ENCODE results near the gene PPBP. TPM values are rescaled to one million over a fixed set of nuclear protein-coding genes. Genes with fewer than 3 reads are reported as not detected.

The PPBP gene
- not detected in 2 replicates for total RNA-seq

GRCh38 chr4:73988061-73988460 lies at the start of gene PPBP:
Gene PPBP, minus strand, starts transcription at chr4:73988190. Its CDS starts 87 bp downstream, at chr4:73988103.

GRCh38 chr4:73998040-73999011 lies 10.3 kb upstream of the PPBP start, which contains the start of gene CXCL5:
Gene CXCL5, minus strand, starts transcription at chr4:73998677. Its CDS starts 96 bp downstream, at chr4:73998581.

Other genes starting within 250 kb of the PPBP start
- gene CXCL8, start 247.6 kb downstream of the PPBP start, total RNA-seq: 991 and 1,189 TPM in 2 replicates
- 49.7 and 349 TPM in 2 replicates for gene CXCL6, start 151.5 kb downstream of the PPBP start, total RNA-seq
- 10.2 and 16.1 TPM in 2 replicates for gene PF4V1, start 134.9 kb downstream of the PPBP start, total RNA-seq
- 80.9 and 193 TPM in 2 replicates for gene CXCL1, start 118.8 kb downstream of the PPBP start, total RNA-seq
- not detected in 2 replicates for gene PF4, start 6.2 kb downstream of the PPBP start, total RNA-seq
- gene CXCL5, start 10.5 kb upstream of the PPBP start, total RNA-seq: 2.7 and 7.6 TPM in 2 replicates
- 5.4 and 10.7 TPM in 2 replicates for gene CXCL3, start 50.5 kb upstream of the PPBP start, total RNA-seq
- 3.7 and 3.8 TPM in 2 replicates for gene CXCL2, start 111.0 kb upstream of the PPBP start, total RNA-seq
- 21.7 and 45.1 TPM in 2 replicates for gene MTHFD2L, start 169.9 kb upstream of the PPBP start, total RNA-seq

All from regular cardiac myocyte (primary cell).